GM18511 (cell line): Measurements from ENCODE around the gene REC114.
"Not testable (repeated sequence)": the region's sequence is repeated elsewhere in the genome, so short reads cannot be mapped to it uniquely, and the experiment has no call there.

Experiments
- ATAC-seq: cut with Tn5 transposase; IDR thresholded peaks from one replicate; pipeline ENCODE4 v1.9.1; 2021; ENCODE audit warnings: mild to moderate bottlenecking, moderate library complexity; ENCODE audit not compliant: unreplicated experiment

Gene REC114

GRCh38 chr15:73454096-73454495, 11.1 kb downstream of the REC114 start:
- ATAC-seq: no peak

GRCh38 chr15:73455876-73456275, 12.9 kb downstream of the REC114 start:
- no peak for ATAC-seq

DNA sequence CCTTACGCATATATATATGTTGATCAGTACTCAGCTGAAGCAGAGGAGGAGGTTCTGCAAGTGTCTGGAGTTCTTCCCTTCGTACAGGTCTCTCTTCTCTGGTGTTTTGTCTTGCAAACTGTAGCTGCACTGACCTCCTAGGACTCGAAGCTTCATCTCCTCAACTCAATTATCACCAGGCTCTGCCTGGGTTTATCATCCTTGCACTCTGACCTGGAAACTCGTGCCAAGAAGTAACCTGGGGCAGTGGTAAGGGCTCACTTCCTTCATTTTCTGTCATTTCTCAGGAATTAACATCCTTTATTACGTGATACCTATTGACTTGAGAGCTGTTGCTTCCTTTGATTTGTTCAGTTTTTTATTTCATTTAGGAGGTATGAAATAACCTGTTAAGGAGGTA, 14.4 kb downstream of the REC114 start:
- ATAC-seq: no peak

GRCh38 chr15:73460662-73461061, 17.7 kb downstream of the REC114 start:
- no peak for ATAC-seq

GRCh38 chr15:73464602-73465001, 21.6 kb downstream of the REC114 start:
- ATAC-seq: no peak

DNA sequence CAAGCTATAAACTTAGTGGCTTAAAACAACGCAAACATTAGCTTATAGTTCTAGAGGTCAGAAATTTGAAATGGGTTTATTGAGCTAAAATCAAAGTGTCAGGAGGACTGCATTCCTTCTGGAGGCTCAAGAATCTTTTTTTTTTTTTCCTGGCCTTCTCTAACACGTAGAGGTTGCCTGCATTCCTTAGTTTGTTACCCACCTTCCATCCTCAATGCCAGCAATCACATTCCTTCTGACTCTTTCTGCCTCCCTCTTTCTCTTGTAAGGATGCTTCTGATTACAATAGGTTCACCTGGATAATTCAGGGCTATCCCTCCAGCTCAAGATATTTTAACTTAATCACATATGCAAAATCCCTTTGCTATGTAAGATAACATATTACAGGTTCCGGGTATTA, 24.8 kb downstream of the REC114 start:
- ATAC-seq: no peak

DNA sequence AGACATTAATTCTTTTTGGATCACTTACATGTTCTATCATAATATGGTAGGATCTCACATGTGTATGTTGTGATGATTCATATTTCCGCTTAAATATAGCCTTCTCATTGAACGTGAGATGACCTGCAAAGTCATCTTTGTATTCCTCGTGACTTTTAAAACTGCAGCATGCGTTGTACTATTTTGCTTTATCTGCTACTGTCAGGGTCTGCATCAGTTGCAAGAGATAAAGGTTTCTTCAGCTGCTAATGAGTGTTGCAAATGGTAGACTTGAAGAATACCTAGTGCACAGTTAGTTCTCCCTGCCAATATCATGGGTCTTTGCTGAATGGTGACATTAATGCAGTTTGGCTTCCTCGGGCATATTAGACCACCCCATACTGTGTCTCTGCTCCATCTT, 31.8 kb downstream of the REC114 start:
- no peak for ATAC-seq

- ATAC-seq: no peak
Observed at GRCh38 chr15:73476704-73477216, 33.8 kb downstream of the REC114 start.

DNA sequence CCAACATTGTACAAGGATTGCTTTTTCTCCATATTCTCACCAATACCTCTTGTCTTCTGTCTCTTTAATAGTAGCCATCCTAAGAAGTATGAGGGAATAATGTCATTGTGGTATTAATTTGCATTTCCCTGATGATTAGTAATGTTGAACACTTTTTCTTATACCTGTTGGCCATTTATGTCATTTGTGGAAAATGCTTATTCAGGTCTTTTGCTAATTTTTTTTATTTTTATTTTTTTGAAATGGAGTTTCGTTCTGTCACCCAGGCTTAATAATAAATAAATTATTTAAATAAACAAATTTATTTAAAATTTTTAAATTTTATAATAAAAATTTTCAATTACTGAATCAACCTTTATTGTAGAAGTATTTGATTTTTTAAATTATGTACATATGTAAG, 37.1 kb downstream of the REC114 start:
- ATAC-seq: no peak

GRCh38 chr15:73482166-73482565, 39.2 kb downstream of the REC114 start:
- ATAC-seq: no peak

DNA sequence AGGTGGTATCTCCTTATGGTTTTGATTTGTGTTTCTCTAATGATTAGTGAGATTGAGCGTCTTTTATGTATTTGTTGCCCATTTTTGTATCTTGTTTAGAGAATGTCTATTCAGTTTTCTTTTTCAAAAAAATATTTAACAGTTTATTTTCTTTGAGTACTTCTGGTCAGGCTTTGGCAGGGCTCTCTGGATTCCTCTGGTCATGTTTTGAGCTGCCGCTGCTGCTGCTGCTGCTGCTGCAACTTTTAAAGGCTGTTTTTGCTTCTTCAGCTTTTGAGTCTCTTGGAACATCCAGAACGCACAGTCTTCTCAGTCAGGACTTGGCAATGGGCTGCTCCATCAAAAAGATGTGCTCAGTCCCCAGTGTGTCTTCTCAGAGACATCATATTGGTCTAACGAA, 40.1 kb downstream of the REC114 start:
- no peak for ATAC-seq

- no peak for ATAC-seq
Observed at GRCh38 chr15:73485372-73485771, 42.4 kb downstream of the REC114 start.

DNA sequence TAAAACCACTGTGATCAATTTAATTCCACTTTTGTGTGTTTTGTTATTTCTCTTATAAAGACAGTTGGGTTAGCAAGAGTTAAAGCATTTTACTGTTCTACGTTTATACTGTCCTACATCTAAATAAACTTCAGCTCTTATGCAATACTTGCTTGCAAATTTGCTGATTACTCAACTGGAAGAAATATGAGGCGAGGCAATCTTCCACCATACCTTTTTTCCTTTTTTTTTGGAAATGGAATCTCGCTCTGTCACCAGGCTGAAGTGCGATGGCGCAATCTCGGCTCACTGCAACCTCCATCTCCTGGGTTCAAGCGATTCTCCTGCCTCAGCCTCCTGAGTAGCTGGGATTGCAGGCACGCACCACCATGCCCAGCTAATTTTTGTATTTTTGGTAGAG, 42.9 kb downstream of the REC114 start:
- ATAC-seq: not testable (repeated sequence)

- no peak for ATAC-seq
Observed at GRCh38 chr15:73488698-73489097, 45.7 kb downstream of the REC114 start.

- ATAC-seq: no peak
Observed at GRCh38 chr15:73493922-73494321, 51.0 kb downstream of the REC114 start.

DNA sequence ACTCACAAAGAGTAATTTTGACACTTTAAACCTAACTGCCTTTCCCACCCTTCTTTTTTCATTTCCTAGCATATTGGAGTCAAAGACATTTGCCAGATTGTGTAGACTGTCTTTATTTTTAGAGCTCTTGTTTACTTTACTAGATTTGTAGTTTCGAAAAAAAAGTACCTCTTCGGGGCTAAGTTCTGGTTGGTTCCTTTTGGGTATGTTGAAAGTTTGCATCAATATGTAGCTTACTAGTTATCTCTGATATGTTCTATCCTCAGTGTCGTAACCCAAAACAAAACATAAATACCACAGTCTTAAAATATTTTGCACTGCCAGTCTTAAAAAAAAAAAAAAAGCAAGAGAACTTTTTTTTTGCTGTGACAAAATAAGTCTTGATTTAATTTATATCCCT, 52.2 kb downstream of the REC114 start:
- ATAC-seq: no peak

DNA sequence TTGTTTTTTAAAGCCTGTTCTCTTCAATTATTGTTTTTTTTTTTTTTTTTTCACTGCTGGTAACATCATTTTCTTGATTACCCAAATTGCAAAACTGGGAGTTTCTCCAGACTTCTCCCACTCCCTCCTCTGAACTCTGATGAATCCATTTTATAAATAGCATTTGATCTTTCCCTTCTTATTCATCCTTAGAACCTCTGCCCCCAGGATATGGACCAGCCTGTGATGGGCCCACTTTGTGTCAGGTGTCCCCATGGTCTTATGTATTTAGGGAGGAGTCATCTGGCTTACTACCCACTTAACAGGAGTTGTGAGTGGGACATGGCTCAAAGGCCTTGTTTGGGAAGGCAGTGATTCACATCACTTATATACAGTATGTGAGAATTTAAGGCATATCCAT, 57.7 kb downstream of the REC114 start:
- ATAC-seq: no peak

DNA sequence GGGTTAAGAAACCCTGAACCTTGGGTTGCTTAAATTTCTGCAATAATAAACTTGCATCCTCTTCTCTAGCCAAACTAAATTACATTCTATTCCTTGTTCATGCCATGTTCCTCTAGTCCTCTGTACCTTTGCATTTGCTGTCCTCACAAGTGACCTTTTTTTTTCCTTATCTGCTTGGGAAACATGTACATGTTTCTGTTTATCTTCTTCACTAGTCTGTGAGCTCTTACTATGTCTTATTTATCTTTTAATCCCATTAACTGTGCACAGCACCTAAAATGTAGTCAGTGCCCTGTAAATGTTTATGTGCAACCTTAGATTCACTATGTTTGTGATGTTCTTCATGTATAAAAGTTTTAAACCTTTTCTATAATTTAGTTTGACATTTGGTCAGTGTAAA, 61.9 kb downstream of the REC114 start:
- ATAC-seq: no peak

DNA sequence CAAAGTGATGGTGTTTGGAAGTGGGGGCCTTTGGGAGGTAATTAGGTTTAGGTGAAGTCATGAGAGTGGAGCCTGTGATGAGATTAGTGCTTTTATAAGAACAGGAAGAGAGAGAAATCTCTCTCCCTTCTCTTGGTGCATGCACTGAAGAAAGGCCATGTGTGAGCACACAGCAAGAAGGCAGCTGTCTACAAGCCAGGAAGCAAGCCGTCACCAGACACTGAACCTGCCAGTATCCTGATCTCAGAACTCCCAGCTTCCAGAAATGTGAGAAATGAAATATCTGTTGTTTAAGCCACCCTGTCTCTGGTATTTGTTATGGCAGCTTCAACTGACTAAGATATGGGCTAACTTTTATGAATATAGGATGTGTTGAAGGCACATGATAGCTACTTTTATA, 72.6 kb downstream of the REC114 start:
- no peak for ATAC-seq

GRCh38 chr15:73517566-73517965, 74.6 kb downstream of the REC114 start:
- no peak for ATAC-seq

- ATAC-seq: no peak
Observed at GRCh38 chr15:73518180-73518862, 75.4 kb downstream of the REC114 start.

GRCh38 chr15:73518876-73519733, 76.1 kb downstream of the REC114 start:
- no peak for ATAC-seq
